GM13976 (cell line): Measurements from ENCODE around the gene CDC42BPA.

Experiments used
- DNase-seq: peaks from one replicate; pipeline ENCODE4 v3.0.0; 2012; ENCODE audit warnings: low spot score
- in situ Hi-C: fragments of 300-500 bp; cut with MboI; formaldehyde crosslinking; loops from one replicate; pipeline ENCODE4 v1.12.0; 2022; ENCODE audit warnings: low sequenced_read_pairs, mixed read lengths, inconsistent platforms; ENCODE audit not compliant: unreplicated experiment
- TF ChIP-seq, protein P1 (sequence below): IDR thresholded peaks from 2 replicates; pipeline ENCODE4 v1.5.1; 2012; ENCODE audit warnings: borderline replicate concordance, mild to moderate bottlenecking; ENCODE audit not compliant: insufficient read depth; ENCODE audit errors: extremely low read depth, missing control alignments, control extremely low read depth

The CDC42BPA gene

DNA sequence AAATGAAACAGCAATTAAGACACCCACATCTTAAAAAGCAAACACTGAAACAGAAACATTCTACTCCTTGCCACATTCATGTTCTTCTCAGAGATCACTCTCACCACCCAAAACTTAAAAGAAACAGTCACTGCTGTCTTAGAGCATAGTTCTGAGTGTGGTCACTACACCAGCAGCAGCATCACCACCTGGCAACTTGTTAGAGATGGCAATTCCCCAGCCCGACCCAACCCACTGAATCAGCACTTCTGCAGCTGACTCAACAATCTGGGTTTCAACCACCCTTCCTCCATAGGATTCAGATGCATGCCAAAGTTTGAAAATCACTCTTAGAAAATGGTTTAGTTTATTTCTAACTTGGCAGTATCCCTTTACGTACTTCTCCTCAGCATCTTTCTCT lies 126.1 kb downstream of the CDC42BPA start:
- TF ChIP-seq, protein P1, sequence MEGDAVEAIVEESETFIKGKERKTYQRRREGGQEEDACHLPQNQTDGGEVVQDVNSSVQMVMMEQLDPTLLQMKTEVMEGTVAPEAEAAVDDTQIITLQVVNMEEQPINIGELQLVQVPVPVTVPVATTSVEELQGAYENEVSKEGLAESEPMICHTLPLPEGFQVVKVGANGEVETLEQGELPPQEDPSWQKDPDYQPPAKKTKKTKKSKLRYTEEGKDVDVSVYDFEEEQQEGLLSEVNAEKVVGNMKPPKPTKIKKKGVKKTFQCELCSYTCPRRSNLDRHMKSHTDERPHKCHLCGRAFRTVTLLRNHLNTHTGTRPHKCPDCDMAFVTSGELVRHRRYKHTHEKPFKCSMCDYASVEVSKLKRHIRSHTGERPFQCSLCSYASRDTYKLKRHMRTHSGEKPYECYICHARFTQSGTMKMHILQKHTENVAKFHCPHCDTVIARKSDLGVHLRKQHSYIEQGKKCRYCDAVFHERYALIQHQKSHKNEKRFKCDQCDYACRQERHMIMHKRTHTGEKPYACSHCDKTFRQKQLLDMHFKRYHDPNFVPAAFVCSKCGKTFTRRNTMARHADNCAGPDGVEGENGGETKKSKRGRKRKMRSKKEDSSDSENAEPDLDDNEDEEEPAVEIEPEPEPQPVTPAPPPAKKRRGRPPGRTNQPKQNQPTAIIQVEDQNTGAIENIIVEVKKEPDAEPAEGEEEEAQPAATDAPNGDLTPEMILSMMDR, result no peak
- in situ Hi-C loops, result no loop called here
- peak; percentile 9 for DNase-seq

DNA sequence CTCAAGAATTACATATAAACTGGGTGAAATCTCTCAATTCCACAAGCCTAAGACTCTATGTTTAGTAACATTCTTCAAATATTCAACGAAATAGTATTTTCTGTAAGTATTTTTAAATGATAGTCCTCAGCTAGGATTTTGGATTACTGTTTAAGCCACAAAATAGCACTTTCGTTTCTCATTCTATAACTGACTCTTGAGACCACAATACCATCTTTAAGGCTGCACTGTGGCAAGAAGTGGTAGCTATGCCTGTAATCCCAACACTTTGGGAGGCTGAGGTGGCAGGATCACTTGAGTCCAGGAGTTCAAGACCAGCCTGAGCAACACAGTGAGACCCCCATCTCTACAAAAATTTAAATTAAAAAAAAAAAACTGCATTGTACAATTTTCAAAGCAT lies 126.7 kb downstream of the CDC42BPA start:
- TF ChIP-seq, protein P1, result no peak
- in situ Hi-C loops, result no loop called here
- DNase-seq, result no peak

DNA sequence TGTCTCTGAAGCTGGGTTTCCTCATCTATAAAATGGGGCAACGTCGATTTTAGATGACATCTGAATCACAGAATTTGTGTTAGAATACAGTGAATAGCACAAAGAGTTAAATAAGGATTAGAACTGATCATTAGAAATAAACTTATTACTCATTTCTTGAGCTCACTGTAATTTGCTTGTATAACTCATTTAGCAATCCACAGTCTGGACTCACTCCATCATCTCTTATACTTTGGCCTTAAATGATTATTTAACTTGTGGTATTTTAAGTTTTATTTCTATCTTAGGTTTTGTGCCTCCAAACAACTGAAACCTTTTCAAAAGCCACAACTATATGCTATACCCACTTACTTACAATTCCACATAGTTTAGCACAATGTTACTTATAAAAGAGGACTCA lies 128.0 kb downstream of the CDC42BPA start:
- DNase-seq, result no peak
- TF ChIP-seq, protein P1, result no peak
- in situ Hi-C loops, result no loop called here

DNA sequence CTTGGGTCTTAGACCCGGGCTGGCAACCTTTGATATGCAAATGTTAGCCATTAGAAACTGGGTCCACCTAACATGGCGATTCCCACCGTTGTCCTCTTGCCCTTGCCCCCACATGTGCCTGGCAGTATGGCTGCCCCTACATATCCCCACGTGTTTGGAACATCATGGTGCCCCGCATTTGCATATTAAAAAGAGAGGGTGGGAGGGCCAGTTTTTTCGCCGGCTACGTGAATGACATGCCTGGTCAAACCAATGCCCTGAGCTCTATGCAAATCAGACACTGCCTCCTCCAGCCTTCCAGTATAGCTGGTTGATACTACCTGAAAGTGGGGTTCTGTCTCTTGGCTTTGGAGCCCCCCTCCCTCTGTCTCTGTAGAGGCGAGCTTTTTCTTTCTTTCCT lies 133.0 kb downstream of the CDC42BPA start:
- in situ Hi-C loops, result no loop called here
- TF ChIP-seq, protein P1, result no peak
- DNase-seq, result no peak

DNA sequence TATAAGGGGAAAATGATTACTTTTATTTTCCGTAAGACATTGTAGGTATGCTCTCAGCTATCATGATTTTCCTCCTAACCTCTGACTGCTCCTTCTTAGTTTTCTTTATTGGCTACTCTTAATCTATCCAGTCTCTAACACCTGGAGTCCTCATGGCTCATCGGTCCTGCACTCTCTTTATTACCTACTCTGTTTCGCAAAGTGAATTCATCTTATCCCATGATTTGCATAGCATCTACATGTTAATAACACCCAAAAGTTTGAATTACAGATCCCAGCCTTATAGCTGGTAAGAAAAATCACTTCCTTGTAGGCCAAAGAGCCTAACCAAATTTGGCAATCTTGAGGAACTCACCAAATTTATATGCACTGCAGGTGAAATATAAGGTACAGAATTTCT lies 136.3 kb downstream of the CDC42BPA start:
- no peak for DNase-seq
- TF ChIP-seq, protein P1, result no peak
- in situ Hi-C loops, result no loop called here

DNA sequence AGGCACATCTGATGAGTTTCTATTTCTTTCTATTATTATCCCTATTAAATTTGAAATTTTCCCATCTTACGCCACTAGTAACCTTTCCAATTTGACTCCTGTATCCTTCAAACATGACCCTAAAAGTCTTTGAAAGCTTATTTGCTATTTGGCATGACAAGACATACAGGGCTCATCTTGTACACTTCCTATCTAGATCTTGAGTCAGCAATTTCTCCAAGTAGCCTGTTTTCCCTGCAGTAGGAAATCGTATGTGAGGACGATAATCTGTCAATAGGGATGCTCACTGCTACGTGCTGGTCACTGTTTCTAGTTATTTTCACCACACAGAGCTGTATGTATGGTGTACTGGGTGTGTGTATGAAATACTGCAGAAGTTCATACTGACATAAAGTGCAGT lies 142.7 kb downstream of the CDC42BPA start:
- in situ Hi-C loops, result no loop called here
- DNase-seq, result no peak
- TF ChIP-seq, protein P1, result no peak

DNA sequence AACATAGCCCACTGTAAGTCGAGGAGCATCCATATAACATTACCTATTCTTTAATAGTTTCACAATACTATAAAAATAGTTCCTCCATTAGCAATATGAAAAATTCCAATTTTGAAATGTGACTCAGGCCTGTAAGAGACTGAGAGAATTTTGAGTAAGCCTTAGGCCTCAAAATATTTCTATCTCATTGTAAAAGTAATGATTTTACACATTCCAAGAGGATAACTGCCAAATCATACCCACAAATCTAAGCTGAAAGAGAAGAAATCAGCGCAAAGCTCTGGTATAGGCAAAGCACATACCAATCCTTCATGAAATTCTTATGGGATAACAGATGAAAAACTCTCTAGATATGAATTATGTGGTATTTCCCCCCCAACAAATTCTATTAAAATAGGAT lies 144.1 kb downstream of the CDC42BPA start:
- no peak for DNase-seq
- TF ChIP-seq, protein P1, result no peak
- in situ Hi-C loops, result no loop called here
